Vagina (tissue), 2 donors: Measurements from ENCODE around the gene MYLK.

Experiments used
- POLR2A ChIP-seq, 2 donors: fragments of 450-650 bp; IDR thresholded peaks; one replicate each; pipeline ENCODE4 v1.6.1; 2017; ENCODE audit warnings: antibody characterized with exemption in 2 of 2, mild to moderate bottlenecking in 2 of 2, moderate library complexity in 2 of 2
- POLR2AphosphoS5 ChIP-seq, 2 donors: sonication (generic); formaldehyde crosslinking; IDR thresholded peaks; one replicate each; pipeline ENCODE4 v1.9.0; 2017; ENCODE audit warnings: antibody characterized with exemption in 2 of 2, mild to moderate bottlenecking in 2 of 2, low read depth in 1 of 2; ENCODE audit not compliant: insufficient read depth in 1 of 2
- TF ChIP-seq, protein P1 (sequence below), 3 experiments: fragments of 450-650 bp in 2 of 3; fragments of 200-600 bp in 1 of 3; sonication (generic) in 1 of 3; IDR thresholded peaks; one replicate each; pipeline ENCODE4 v1.5.1; 2017 to 2019; ENCODE audit warnings: antibody characterized with exemption in 3 of 3, mild to moderate bottlenecking in 2 of 3, moderate library complexity in 2 of 3

- TF ChIP-seq POLR2A (IDR thresholded peaks at IDR 0.05): no peak
- TF ChIP-seq, protein P1, sequence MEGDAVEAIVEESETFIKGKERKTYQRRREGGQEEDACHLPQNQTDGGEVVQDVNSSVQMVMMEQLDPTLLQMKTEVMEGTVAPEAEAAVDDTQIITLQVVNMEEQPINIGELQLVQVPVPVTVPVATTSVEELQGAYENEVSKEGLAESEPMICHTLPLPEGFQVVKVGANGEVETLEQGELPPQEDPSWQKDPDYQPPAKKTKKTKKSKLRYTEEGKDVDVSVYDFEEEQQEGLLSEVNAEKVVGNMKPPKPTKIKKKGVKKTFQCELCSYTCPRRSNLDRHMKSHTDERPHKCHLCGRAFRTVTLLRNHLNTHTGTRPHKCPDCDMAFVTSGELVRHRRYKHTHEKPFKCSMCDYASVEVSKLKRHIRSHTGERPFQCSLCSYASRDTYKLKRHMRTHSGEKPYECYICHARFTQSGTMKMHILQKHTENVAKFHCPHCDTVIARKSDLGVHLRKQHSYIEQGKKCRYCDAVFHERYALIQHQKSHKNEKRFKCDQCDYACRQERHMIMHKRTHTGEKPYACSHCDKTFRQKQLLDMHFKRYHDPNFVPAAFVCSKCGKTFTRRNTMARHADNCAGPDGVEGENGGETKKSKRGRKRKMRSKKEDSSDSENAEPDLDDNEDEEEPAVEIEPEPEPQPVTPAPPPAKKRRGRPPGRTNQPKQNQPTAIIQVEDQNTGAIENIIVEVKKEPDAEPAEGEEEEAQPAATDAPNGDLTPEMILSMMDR (IDR thresholded peaks at IDR 0.05): no peak
- no peak for TF ChIP-seq POLR2AphosphoS5 (IDR thresholded peaks at IDR 0.05; ENCODE audit: insufficient read depth in 1 of 2, low read depth in 1 of 2)
These were observed 79.0 kb downstream of the MYLK start for GRCh38 chr3:123805101-123805500.
